IPS-11a (cell line): ENCODE results near the gene MXD1.

Experiments
- H3K4me3 ChIP-seq: one replicate; pipeline ENCODE4 v1.5.1; 2013; ENCODE audit warnings: low read depth, low read length, control low read depth

Gene MXD1

GRCh38 chr2:69975853-69976462 lies 61.0 kb downstream of the MXD1 start:
- H3K4me3 ChIP-seq = no peak overlapping the region

- no peak overlapping the region for H3K4me3 ChIP-seq
Measured at GRCh38 chr2:69977186-69977585, 62.3 kb downstream of the MXD1 start.

- H3K4me3 ChIP-seq = no peak overlapping the region
Measured at GRCh38 chr2:69977906-69978482, 63.1 kb downstream of the MXD1 start.

GRCh38 chr2:69979902-69980807 lies 65.2 kb downstream of the MXD1 start:
- no peak overlapping the region for H3K4me3 ChIP-seq

- no peak overlapping the region for H3K4me3 ChIP-seq
Measured at GRCh38 chr2:69983392-69983966, 68.6 kb downstream of the MXD1 start.

- no peak overlapping the region for H3K4me3 ChIP-seq
Measured at GRCh38 chr2:69985216-69985615, 70.3 kb downstream of the MXD1 start.

GRCh38 chr2:69985688-69986087 lies 70.8 kb downstream of the MXD1 start:
- no peak overlapping the region for H3K4me3 ChIP-seq

- H3K4me3 ChIP-seq = no peak overlapping the region
Measured at GRCh38 chr2:69986691-69987090, 71.8 kb downstream of the MXD1 start.

- H3K4me3 ChIP-seq = no peak overlapping the region
Measured at GRCh38 chr2:69988086-69988635, 73.3 kb downstream of the MXD1 start.

- H3K4me3 ChIP-seq = no peak overlapping the region
Measured at GRCh38 chr2:69989009-69989408, 74.1 kb downstream of the MXD1 start.

- no peak overlapping the region for H3K4me3 ChIP-seq
Measured at GRCh38 chr2:69989441-69990105, 74.7 kb downstream of the MXD1 start.
